Right hindlimb (tissue), 1 donor: ENCODE results near the gene RAI1.
A peak's percentile ranks its signal among the peaks of the same experiment; 100 is the strongest.

Source experiments
- DNase-seq: peaks from one replicate; pipeline ENCODE4 v3.0.0-alpha.2; 2018

Gene RAI1

DNA sequence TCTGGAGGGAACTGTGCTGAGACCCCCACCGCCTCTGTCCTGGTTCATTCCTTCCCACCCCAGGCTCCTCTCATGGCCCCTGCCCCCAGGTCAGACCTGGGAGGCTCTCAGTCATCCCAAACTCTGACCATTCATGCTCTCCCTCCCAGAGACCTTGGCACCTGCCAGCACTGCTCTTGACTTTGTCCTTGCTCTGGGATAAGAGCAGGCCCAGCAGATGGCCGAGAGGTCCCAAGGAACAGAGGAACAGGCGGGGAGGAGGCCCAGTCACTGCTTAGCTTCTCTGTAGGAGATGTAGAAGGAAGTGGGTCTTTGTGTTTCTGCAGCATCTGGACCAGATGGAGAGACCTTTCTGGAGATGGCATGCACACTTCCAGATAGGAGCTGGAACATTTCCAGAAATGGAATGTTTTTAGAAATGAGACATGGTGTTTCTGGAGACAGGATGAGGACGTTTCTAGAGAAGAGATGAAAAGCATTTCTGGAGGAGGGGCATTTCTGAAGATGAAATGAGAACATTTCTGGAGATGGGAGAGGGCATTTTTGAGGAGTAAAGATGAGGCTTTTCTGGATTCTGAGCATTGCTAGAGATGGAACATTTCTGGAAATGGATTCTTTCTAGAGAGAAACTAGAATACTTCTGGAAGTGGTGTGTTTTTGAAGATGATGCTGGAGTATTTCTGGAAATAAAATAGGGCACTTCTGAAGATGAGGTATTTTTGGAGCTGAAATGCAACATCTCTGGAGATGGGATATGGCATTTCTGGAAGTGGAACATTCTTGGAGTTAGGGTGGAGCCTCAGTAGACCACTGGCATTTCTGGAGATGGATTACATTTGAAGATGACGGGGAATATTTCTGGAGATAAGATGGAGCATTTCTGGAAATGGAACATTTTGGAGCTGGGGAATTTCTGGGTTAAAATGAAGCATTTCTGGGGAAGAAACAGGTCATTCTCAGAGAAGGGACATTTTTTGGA lies 55.2 kb downstream of the RAI1 start:
- DNase-seq: no peak

GRCh38 chr17:17737961-17738894 lies 57.0 kb downstream of the RAI1 start:
- DNase-seq: peak; percentile 71

GRCh38 chr17:17738901-17739300 lies 57.6 kb downstream of the RAI1 start:
- DNase-seq: no peak

- DNase-seq: peak; percentile 52
Observed at GRCh38 chr17:17739388-17740066, 58.3 kb downstream of the RAI1 start.

- no peak for DNase-seq
Observed at GRCh38 chr17:17740615-17741348, 59.5 kb downstream of the RAI1 start.

- DNase-seq: peak; percentile 67
Observed at GRCh38 chr17:17741349-17742023, 60.2 kb downstream of the RAI1 start.

DNA sequence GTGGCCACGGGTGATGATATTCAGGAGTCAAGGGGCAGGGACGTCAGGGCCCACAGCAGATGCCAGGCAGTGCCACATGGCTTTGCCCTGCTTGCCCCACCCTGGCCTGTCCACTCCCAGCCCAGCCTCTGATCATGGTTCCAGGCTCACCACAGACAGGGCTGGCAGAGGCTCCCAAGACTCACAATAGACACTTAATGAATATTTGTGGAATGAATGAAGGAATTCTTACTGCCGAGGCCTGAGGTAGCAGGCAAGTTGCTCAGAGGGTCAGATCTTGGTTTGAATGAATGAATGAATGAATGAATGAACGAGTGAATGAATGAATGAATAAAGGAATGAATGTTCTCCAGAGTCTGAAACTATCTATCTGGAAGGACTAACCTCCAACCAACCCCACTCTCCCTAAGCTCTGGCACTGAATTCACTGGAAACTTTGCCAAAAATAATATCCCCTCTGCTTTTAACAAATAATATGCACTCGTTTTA lies 60.9 kb downstream of the RAI1 start:
- no peak for DNase-seq

DNA sequence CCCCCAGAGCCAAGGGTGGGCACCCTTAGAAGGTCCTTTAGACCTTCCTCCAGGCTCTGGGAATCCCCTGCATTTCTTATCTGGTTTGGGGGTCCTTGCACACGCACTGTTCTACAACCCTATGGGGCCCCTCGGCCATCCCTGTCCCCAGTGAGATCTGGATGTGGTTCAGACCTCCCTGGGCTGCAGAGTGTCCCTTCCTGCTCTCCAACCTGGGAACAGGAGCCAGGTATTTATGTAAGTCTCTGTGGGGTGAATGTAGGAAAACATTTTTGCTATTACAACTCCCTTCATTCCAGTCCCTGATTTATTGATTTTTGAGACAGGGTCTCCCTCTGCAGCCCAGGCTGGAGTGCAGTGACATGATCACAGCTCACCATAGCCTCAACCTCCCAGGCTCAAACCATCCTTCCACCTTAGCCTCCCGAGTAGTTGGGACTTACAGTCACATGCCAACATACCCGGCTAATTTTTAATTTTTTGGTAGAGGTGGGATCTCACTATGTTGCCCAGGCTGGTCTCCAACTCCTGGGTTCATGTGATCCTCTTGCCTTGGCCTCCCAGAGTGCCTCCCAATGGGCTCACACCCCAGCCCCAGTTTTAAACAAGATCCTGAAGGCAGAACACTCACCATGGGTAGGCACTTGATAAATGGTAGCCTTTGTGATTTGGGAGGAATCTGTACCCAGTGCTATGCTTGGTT lies 61.6 kb downstream of the RAI1 start:
- no peak for DNase-seq

DNA sequence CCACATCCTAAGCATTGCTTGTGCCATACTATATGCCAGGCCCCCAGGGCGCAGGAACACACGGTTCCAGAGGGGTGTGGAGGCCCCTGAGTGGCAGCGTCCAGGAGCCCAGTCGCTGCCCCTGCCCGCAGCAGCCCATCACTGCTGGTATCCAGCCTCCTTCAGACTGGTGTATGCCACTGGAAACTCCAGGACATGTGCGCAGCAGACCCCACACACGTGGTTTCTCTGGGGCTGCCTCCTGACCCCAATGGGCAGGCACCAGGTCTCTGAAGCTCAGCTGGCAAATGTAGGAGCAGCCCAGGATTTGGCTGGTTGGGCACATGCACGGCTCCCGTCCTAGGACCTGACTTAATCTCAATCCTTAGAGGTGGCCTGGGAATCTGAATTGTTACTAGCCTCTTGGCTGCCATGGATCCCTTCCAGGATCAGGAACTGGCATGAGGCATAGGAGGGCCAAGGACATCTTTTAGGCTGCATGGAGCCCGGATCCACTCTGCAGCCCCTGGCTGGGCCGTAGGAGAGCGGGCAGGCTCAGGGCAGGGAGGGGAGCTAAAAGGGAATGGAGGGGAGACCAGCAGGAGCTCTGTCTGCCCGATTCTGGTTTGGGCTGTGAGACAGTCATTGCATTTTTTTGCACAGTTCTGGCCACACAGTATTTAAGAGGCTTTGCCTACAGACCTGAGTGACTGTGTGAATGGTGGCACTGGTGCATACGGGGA lies 62.3 kb downstream of the RAI1 start:
- DNase-seq: no peak

DNA sequence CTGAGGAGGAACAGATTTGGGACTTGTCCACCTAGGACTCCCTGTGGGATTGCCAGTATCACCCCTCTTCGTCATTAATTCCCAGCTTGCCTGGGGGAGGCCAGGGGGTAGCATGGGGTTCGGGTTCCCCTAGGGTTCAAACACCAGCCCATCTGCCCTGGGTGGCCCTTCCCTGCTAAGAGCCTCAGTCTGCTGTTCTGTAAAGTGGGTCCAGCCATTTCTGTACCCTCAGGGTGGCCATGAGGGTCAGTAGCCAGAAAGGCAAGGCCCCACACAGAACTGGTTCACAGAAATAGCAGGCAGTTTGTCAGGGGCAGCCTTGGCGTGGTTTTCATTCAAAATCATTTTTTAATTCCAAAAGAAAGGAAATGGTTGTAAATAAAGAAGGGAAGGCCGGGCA lies 62.9 kb downstream of the RAI1 start:
- DNase-seq: no peak

- no peak for DNase-seq
Observed at GRCh38 chr17:17745476-17746455, 64.5 kb downstream of the RAI1 start.

- no peak for DNase-seq
Observed at GRCh38 chr17:17748179-17748578, 66.9 kb downstream of the RAI1 start.

DNA sequence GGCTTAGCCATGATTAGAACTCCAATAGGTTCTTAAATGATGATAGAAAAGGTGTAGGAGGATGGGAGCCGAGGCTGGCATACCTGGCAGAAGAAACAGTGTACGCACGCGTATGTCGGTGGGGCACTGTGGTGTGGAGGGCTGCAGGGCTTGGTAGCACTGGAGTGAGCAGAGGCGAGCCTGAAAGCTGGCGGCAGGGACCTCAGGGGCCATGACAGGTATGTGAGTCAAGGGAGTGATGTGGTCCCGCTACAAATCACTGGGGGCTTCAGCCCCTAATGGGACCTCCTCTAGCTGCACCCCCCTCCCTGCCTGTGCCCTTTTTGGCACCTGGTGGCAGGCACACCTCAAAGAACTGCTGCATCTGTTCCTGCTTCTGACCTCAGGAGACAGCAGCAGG lies 67.3 kb downstream of the RAI1 start:
- no peak for DNase-seq

DNA sequence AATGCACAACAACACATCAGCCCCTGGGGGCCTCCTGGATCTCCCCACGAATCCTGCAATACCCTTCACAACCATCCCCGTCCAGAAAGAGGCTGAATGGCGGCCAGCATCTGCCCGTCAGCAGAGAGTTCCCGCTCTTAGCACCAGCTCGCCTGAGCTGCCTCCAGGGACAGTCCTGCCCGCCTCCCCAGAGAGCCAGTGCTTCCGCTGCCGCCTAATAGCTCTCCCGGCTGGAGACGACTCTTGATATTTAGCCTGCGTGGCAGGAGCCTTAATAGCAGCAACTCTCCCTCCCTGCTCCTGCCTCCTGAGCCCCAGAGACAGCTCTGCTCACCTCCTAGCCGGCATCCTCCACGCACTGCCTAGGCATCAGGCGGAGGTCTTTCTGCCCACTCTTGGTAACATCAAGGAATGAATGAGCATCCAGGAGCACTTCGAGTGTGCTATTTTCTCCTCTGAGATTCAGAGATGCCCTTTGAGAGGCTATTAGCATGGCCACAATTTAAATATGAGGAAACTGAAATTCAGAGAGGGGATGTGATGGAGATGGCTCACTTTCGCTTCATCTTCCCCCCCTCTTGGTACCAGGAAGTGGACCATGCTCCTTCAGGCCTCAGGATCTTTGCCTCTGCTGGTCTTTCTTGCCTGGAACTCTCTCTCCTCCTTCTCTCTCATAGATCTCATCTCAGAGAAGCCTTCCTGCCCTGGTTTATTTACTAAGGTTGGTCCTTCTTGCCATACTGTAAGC lies 67.9 kb downstream of the RAI1 start:
- no peak for DNase-seq

DNA sequence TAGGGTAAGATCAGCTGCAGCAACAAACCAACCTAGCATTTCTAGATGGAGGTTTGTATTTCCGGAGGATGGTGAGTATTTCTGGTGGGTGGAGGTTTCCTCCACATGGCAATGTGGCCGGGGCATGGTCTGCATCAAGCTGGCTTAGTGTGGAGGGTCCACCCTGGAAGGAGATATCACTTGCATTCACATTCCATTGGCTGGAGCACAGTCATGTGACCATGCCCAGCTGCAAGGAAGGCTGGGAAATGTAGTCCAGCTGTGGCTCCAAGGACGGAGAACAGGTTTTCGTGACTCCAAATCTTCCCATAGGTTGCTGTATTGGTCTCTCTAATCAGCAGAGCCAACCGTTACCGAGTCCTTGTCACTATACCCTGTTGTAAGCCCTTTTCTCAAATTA lies 68.7 kb downstream of the RAI1 start:
- DNase-seq: peak; percentile 69

GRCh38 chr17:17750881-17751280 lies 69.6 kb downstream of the RAI1 start:
- DNase-seq: no peak

DNA sequence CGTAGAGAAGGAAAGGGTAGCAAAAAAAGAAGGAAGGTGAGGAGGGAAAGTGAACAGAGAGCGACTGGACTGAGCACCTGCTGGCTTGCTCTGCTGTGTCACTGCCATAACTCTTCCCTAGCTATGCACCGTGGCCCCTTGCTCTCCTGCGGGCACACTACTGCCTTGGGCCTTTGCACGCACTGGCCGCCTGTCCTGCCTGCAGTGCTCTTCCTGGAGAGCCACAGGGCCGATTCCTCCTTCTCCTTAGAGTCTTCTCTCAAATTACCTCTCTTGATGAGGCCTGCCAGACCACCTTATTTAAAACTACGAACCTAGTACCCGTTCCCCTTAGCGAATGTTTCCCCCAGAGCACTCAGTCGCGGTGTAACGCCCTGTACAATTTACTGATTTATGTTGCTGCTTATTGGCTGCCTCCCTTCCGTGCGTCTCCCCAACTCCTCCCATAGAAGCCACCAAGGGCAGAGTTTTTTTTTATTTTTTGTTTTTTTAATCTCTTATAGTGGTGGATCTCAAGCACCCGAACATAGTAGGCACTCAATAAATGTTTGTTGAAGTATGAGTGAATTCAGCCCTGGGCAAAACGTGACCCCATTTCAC lies 70.3 kb downstream of the RAI1 start:
- no peak for DNase-seq
